Measurements from ENCODE around the gene GPR35. TPM values are rescaled to one million over a fixed set of nuclear protein-coding genes. Genes with fewer than 3 reads are reported as not detected.

The GPR35 gene
- polyA plus RNA-seq, 1 experiment, result 0.17 TPM

DNA sequence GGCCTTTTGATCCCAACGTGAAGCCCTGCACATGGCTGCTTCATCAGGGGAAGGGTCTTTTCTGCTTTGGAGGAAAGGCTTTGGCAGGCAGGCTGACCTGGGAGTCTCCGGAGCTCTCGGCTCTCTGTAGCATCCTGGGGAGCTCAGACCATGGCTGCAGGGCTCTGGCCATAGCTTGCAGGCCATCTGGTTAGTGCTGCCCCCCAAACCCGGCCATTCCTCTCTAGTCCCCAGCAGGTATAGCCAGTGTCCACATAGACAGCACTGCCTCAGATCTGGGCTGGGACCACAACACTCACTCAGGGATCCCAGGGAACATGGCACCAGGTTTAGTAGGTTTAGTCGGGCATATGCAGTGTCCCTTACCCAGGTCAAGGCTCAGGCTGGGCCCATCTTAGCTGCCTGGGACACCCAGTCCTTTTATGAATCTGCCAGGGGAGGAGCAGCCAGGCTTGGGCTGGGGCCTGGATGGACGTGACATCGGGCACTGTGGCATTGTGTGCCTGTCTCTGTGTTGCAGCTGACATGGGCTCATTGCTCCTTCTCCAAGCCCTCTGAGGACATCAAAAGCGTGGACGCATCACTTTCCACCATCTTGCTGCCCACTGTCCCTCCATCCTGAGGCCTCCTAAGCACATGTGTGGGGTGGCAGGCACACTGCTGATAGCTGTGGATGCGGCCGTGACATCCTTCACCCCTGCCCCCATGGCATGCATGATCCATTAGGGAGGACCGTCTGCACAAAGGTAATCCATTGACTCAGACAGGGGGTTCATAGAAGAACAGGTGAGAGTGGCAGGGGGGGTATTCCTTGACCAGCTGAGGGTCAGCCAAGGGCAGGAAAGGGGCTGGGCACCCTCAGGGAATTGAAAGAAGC, 19.2 kb upstream of the GPR35 start:
- TF ChIP-seq, protein P1, sequence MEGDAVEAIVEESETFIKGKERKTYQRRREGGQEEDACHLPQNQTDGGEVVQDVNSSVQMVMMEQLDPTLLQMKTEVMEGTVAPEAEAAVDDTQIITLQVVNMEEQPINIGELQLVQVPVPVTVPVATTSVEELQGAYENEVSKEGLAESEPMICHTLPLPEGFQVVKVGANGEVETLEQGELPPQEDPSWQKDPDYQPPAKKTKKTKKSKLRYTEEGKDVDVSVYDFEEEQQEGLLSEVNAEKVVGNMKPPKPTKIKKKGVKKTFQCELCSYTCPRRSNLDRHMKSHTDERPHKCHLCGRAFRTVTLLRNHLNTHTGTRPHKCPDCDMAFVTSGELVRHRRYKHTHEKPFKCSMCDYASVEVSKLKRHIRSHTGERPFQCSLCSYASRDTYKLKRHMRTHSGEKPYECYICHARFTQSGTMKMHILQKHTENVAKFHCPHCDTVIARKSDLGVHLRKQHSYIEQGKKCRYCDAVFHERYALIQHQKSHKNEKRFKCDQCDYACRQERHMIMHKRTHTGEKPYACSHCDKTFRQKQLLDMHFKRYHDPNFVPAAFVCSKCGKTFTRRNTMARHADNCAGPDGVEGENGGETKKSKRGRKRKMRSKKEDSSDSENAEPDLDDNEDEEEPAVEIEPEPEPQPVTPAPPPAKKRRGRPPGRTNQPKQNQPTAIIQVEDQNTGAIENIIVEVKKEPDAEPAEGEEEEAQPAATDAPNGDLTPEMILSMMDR (IDR thresholded peaks at IDR 0.05; ENCODE audit: insufficient read depth, low read depth, low read length), result no peak
- POLR2A ChIA-PET, result no interaction called here
- DNase-seq (ENCODE audit: low read depth), result no peak
- Histone ChIP-seq H3K27me3 (ENCODE audit: control insufficient read depth, insufficient read depth, low read length) (no peaks in the 10 kb centered on the region), H3K36me3 (ENCODE audit: control insufficient read depth, insufficient read depth, low read length) (no peaks in the 10 kb centered on the region), H3K4me3 (ENCODE audit: low read depth, low read length) (no peak overlapping the region)
- CTCF ChIA-PET, result interaction anchor here (0.8 kb wide), 1 partner anchor 12 kb away, joined by 3 read pairs; no protein-coding TSS in a partner anchor

- ChIA-PET POLR2A (no interaction called here), CTCF (no interaction called here)
- Histone ChIP-seq H3K36me3 (ENCODE audit: control insufficient read depth, insufficient read depth, low read length) (no peaks in the 10 kb centered on the region), H3K4me3 (ENCODE audit: low read depth, low read length) (no peak overlapping the region), H3K27me3 (ENCODE audit: control insufficient read depth, insufficient read depth, low read length) (no peaks in the 10 kb centered on the region)
- DNase-seq (ENCODE audit: low read depth), result no peak
- TF ChIP-seq, protein P1 (IDR thresholded peaks at IDR 0.05; ENCODE audit: insufficient read depth, low read depth, low read length), result no peak
These were observed 13.6 kb upstream of the GPR35 start for GRCh38 chr2:240611601-240612210.

- DNase-seq (ENCODE audit: low read depth), result no peak
- Histone ChIP-seq H3K36me3 (ENCODE audit: control insufficient read depth, insufficient read depth, low read length) (no peaks in the 10 kb centered on the region), H3K27me3 (ENCODE audit: control insufficient read depth, insufficient read depth, low read length) (no peaks in the 10 kb centered on the region), H3K4me3 (ENCODE audit: low read depth, low read length) (no peak overlapping the region)
- POLR2A ChIA-PET, result no interaction called here
- CTCF ChIA-PET, result no interaction called here
- TF ChIP-seq, protein P1 (IDR thresholded peaks at IDR 0.05; ENCODE audit: insufficient read depth, low read depth, low read length), result no peak
These were observed 11.5 kb upstream of the GPR35 start for GRCh38 chr2:240613781-240614180.

- H3K27me3 ChIP-seq (ENCODE audit: control insufficient read depth, insufficient read depth, low read length), result no peaks in the 10 kb centered on the region
- ChIA-PET CTCF (no interaction called here), POLR2A (no interaction called here)
- no peak overlapping the region for H3K4me3 ChIP-seq (ENCODE audit: low read depth, low read length)
- no peak for DNase-seq (ENCODE audit: low read depth)
- H3K36me3 ChIP-seq (ENCODE audit: control insufficient read depth, insufficient read depth, low read length), result no peaks in the 10 kb centered on the region
- TF ChIP-seq, protein P1 (IDR thresholded peaks at IDR 0.05; ENCODE audit: insufficient read depth, low read depth, low read length), result no peak
These were observed 10.9 kb upstream of the GPR35 start for GRCh38 chr2:240614391-240614790.

DNA sequence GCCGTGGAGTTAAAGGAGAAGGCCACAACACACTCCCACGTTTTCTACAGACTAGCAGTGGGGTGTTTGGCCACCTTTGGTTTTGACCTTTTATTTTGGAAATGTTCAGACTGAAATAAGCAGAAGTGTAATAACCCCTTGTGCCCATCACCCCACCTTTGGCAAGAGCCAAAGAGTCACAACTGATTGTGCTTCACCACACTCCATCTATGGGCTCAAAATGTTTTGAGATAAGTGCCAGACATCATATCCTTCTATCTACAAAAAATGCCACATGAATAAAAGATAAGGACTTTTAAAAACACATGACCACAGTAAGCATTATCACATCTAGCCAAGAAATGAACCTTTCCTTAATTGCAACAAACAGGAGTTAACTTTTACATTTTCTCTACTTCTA, 9.9 kb upstream of the GPR35 start:
- TF ChIP-seq, protein P1 (IDR thresholded peaks at IDR 0.05; ENCODE audit: insufficient read depth, low read depth, low read length), result no peak
- ChIA-PET POLR2A (no interaction called here), CTCF (no interaction called here)
- DNase-seq (ENCODE audit: low read depth), result no peak
- H3K4me3 ChIP-seq (ENCODE audit: low read depth, low read length), result no peak overlapping the region
- no peaks in the 10 kb centered on the region for H3K36me3 ChIP-seq (ENCODE audit: control insufficient read depth, insufficient read depth, low read length)
- H3K27me3 ChIP-seq (ENCODE audit: control insufficient read depth, insufficient read depth, low read length), result no peaks in the 10 kb centered on the region

Measured in BJ (cell line).